Uterus (tissue), 4 donors: ENCODE measurements around the gene MAP1B. TPM values are rescaled to one million over a fixed set of nuclear protein-coding genes. Genes with fewer than 3 reads are reported as not detected.
A peak's percentile ranks its signal among the peaks of the same experiment; 100 is the strongest.

Experiments used
- DNase-seq, 2 donors: peaks; one replicate each; pipeline ENCODE4 v3.0.0-alpha.2; 2019 to 2020
- H3K27ac ChIP-seq, 2 donors: fragments of 200-600 bp; sonication (generic); 1 replicate in 1 of 2; 2 replicates in 1 of 2; pipeline ENCODE4 v1.5.1; 2016 to 2018
- H3K27me3 ChIP-seq, 2 donors: fragments of 200-600 bp; sonication (generic); one replicate each; pipeline ENCODE4 v1.5.1; 2018 to 2019; ENCODE audit warnings: control low read depth in 1 of 2
- H3K36me3 ChIP-seq, 2 donors: fragments of 200-600 bp; sonication (generic); one replicate each; pipeline ENCODE4 v1.5.1; 2019; ENCODE audit warnings: control low read depth in 1 of 2
- H3K4me1 ChIP-seq, 2 donors: fragments of 200-600 bp; sonication (generic); one replicate each; pipeline ENCODE4 v1.5.1; 2018 to 2019; ENCODE audit warnings: control low read depth in 1 of 2
- H3K4me3 ChIP-seq, 2 donors: fragments of 200-600 bp; sonication (generic); 1 replicate in 1 of 2; 2 replicates in 1 of 2; pipeline ENCODE4 v1.5.1; 2018 to 2019; ENCODE audit warnings: mild to moderate bottlenecking in 1 of 2
- H3K9me3 ChIP-seq, 2 donors: fragments of 200-600 bp; sonication (generic); one replicate each; pipeline ENCODE4 v1.5.1; 2019; ENCODE audit warnings: control low read depth in 1 of 2
- POLR2A ChIP-seq, 2 donors: fragments of 450-650 bp; IDR thresholded peaks; one replicate each; pipeline ENCODE4 v1.6.1; 2016; ENCODE audit warnings: antibody characterized with exemption in 2 of 2, mild to moderate bottlenecking in 1 of 2, moderate library complexity in 1 of 2
- intact Hi-C: fragments of 100-400 bp; cut with DNase I; formaldehyde crosslinking; loops from one replicate; pipeline ENCODE4 v1.15.1; 2023; ENCODE audit warnings: low total_unique reads
- total RNA-seq, 4 donors: library from RNA; depleted of rRNA in 3 of 4; stranded (reverse); fragments of >200 nt in 3 of 4; gene quantifications; one replicate each; pipeline versions ENCODE4 v1.1.0 to v1.2.4, GENCODE V29; 2014 to 2023
- TF ChIP-seq, protein P1 (sequence below), 4 experiments: fragments of 200-600 bp in 2 of 4; fragments of 450-650 bp in 2 of 4; sonication (generic) in 2 of 4; IDR thresholded peaks; one replicate each; pipeline ENCODE4 v1.5.1; 2016 to 2019; ENCODE audit warnings: antibody characterized with exemption in 4 of 4, mild to moderate bottlenecking in 2 of 4, moderate library complexity in 1 of 4
- donor health status: DM: yes; HTN: yes; CAD: no.

MAP1B gene
- total RNA-seq, 4 donors from 2014 or later = 92.0 to 212 (median 132) TPM

DNA sequence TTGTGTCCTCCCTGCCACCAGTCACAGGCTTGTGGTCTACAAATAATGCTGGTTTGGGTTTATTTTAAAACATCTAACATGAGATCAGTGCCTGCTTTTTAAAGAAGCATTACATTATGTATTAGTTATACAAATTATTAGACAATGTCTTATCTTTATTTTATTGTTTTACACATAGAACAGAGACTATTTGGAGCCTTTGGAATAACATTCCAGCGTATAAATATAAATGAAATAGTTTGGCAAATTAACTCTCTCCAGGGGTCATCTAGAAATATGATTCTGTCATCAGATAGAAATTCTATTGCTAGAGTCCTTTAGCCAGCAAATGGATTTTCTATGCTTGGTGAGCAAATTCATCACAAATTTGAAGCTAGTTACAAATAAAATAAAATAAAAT is 22.4 kb downstream of the MAP1B start:
- TF ChIP-seq POLR2A (IDR thresholded peaks at IDR 0.05) = no peak
- TF ChIP-seq, protein P1, sequence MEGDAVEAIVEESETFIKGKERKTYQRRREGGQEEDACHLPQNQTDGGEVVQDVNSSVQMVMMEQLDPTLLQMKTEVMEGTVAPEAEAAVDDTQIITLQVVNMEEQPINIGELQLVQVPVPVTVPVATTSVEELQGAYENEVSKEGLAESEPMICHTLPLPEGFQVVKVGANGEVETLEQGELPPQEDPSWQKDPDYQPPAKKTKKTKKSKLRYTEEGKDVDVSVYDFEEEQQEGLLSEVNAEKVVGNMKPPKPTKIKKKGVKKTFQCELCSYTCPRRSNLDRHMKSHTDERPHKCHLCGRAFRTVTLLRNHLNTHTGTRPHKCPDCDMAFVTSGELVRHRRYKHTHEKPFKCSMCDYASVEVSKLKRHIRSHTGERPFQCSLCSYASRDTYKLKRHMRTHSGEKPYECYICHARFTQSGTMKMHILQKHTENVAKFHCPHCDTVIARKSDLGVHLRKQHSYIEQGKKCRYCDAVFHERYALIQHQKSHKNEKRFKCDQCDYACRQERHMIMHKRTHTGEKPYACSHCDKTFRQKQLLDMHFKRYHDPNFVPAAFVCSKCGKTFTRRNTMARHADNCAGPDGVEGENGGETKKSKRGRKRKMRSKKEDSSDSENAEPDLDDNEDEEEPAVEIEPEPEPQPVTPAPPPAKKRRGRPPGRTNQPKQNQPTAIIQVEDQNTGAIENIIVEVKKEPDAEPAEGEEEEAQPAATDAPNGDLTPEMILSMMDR (IDR thresholded peaks at IDR 0.05) = no peak
- Histone ChIP-seq H3K9me3 (no peaks in the 10 kb centered on the region), H3K4me1 (peaks cover 0 to 5% of the 10 kb centered on the region in 2 donors), H3K4me3 (no peak overlapping the region), H3K27me3 (no peaks in the 10 kb centered on the region), H3K27ac (peak overlapping the region in 1 of 2 donors; percentile 14), H3K36me3 (no peaks in the 10 kb centered on the region)
- DNase-seq = no peak
- intact Hi-C loops = no loop called here

DNA sequence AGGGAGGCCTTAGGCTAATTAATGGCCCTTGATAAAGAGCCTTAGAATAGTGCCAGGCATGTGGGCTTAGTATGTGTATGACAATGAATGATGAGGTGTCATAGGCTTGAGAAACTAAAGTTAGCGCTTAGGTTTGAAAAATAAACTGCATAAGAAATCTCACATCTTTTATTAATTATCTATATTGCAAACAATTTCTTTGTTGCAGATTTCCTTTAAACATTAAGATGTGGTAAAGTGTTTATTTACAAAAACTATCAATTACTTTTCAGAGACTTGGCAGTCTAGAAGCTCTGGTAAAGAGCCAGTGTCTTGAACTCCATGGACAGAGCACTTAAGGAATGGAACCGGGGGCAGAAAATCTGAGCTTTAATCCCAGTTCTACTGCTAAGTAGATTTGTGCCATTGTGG is 23.1 kb downstream of the MAP1B start:
- no peak overlapping the region for H3K27ac ChIP-seq
- intact Hi-C loops = no loop called here
- no peak for DNase-seq

DNA sequence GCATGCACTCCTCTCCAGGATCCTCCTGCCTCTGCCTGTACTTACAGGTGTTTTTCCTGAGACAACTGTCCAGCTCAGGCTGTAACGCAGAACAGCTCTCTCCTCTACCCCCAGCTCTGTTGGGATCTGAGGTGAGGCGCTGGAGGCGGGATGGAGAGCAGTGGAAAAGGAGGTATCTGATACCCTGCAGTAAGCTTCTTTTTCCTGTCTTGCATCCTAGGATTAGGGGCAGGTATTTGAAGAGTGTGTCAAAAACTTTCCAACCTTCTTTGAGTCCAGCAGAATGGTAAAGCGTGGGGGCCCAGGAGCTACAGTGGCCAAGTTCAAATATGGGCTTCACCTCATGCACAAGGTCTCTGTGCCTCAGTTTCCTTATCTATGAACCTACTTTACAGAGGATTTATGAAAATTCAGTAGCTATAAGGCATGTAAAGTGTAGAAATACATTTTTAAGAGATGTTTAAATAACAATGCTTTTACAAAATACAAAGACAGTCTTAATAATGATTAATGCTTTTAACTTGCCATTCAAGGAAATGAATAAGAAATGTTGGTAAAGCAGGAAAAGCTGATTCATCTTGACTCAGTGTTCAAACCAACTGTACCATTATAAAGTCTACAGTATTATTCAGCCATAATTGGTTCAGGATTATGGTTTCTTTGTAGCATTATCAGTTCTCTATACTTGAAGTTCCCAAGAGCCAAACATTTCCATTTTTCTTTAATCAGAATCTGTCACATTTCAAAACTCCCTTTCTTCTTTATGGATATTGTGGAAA is 26.1 kb downstream of the MAP1B start:
- Histone ChIP-seq H3K4me1 (peaks cover 0 to 10% of the 10 kb centered on the region in 2 donors), H3K27me3 (no peaks in the 10 kb centered on the region), H3K36me3 (no peaks in the 10 kb centered on the region), H3K9me3 (no peaks in the 10 kb centered on the region), H3K27ac (no peak overlapping the region), H3K4me3 (no peak overlapping the region)
- no peak for TF ChIP-seq POLR2A (IDR thresholded peaks at IDR 0.05)
- TF ChIP-seq, protein P1 (IDR thresholded peaks at IDR 0.05) = no peak
- intact Hi-C loops = no loop called here
- no peak for DNase-seq

More for the DNA sequence above, 23.1 kb downstream of the MAP1B start:
- Histone ChIP-seq H3K9me3 (no peaks in the 10 kb centered on the region), H3K4me1 (peaks cover 0 to 5% of the 10 kb centered on the region in 2 donors), H3K36me3 (no peaks in the 10 kb centered on the region), H3K4me3 (no peak overlapping the region), H3K27me3 (no peaks in the 10 kb centered on the region)
- TF ChIP-seq POLR2A (IDR thresholded peaks at IDR 0.05) = no peak
- TF ChIP-seq, protein P1 (IDR thresholded peaks at IDR 0.05) = no peak

DNA sequence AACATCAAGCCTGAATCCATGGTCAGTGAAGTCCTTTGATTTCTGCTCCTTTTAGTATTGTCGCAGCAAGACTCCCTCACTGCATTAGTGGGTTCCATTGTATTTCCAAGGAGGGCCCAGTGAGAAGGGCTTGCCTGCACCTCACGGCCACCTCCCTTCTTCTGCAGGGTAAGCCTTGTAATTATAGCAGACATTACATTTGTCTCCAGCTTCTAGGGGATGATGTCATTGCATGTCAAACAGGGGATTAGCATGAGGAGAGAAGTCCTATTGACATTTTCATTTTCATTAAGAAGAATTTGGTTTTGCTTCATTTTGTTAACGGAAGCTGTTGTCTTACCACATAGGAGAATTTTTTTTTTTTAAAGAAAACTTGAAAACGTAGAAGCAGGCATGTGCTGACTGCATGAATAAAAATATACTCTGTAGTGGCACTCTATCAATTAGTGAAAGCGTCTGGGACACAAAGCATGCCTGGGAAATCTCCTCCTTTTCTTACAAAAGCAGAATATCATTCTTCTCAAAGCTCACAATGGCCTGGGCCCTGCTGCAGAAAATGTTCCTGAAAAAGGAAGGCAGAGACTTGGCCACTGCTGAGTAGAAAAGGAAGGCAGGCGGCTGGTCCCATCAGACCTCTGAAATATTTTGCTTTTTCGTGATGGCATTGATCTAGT is 27.1 kb downstream of the MAP1B start:
- Histone ChIP-seq H3K27ac (no peak overlapping the region), H3K36me3 (no peaks in the 10 kb centered on the region), H3K9me3 (no peaks in the 10 kb centered on the region), H3K4me1 (peaks cover 0 to 14% of the 10 kb centered on the region in 2 donors), H3K27me3 (no peaks in the 10 kb centered on the region), H3K4me3 (no peak overlapping the region)
- TF ChIP-seq, protein P1 (IDR thresholded peaks at IDR 0.05) = no peak
- no peak for TF ChIP-seq POLR2A (IDR thresholded peaks at IDR 0.05)
- DNase-seq = no peak
- intact Hi-C loops = no loop called here

DNA sequence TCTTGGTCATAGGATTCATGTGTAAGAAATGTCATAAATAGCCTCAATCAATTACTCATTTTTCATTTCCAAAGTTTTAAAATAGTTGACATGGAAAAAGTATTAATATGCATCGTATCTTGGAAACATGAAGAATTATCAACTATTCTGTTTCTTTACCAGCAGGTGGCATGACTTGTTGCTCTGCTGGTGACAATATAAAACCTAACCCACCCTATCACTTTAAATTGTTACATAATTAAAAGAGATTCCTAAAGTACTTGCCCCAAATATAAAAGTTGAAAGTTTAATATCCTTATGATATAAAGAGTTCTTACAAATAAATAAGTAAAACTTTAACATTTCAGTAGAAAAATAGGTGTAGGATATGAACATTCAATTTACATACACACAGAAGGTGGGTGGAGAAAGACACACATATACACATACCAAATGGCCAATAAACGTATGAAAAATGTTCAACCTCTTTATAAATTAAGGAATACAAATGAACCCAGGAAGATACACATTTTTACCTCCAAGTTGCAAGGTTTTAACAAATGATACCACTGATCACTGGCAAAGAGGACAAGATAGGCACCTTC is 30.6 kb downstream of the MAP1B start:
- no peaks in the 10 kb centered on the region for H3K36me3 ChIP-seq
- peaks cover 4 to 15% of the 10 kb centered on the region in 2 donors for H3K4me1 ChIP-seq
- TF ChIP-seq, protein P1 (IDR thresholded peaks at IDR 0.05) = peak; percentile 25 to 57 (median 50)
- TF ChIP-seq POLR2A (IDR thresholded peaks at IDR 0.05) = no peak
- intact Hi-C loops = no loop called here
- DNase-seq = no peak
- peak overlapping the region; percentile 87 to 88 for H3K27ac ChIP-seq
- H3K27me3 ChIP-seq = no peaks in the 10 kb centered on the region
- no peak overlapping the region for H3K4me3 ChIP-seq
- H3K9me3 ChIP-seq = no peaks in the 10 kb centered on the region
